ENCODE results near the gene KRI1.
"Not testable (repeated sequence)": the region's sequence is repeated elsewhere in the genome, so short reads cannot be mapped to it uniquely, and the experiment has no call there.

Gene KRI1

DNA sequence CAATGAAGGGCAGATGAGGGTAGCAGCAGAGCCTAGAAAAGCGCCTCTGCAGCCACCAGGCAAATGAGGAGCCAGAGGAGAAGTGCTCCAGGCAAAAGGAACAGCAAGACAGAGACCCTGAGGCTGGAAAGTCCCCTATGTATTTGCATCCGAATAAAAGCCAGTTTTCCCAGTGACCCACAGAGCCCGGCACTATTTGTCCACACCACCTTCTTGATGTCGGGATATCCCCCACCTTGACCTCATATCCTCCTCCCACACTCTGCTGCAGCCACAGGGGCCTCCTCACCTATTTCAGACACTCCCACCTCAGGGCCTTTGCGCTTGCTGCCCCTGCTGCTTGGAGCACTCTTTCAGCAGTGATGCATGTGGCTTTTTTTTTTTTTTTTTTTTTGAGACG, 15.5 kb downstream of the KRI1 start:
- DNase-seq (ENCODE audit: low read depth), result no peak

GRCh38 chr19:10549733-10550132, 16.1 kb downstream of the KRI1 start:
- no peak for DNase-seq (ENCODE audit: low read depth)

- no peak for DNase-seq (ENCODE audit: low read depth)
These were observed 17.0 kb downstream of the KRI1 start for GRCh38 chr19:10548746-10549276.

DNA sequence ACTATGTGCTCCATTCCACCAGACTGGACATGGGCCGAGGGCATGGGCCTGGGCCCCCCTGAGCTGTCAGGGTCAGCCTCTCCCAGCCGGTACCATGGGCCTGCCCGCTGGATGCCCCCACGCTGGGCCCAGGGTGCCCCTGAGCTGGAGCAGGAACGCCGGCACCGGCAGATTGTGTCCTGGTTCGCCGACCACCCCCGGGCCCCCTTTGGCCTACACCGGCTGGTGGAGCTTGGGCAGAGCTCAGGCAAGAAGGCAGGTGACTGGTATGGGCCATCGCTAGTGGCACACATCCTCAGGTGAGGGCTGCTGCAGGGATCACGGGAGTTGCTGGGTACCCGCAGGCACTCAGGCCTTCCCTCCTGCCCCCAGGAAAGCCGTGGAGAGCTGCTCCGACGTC, 19.0 kb downstream of the KRI1 start:
- no peak for DNase-seq (ENCODE audit: low read depth)

DNA sequence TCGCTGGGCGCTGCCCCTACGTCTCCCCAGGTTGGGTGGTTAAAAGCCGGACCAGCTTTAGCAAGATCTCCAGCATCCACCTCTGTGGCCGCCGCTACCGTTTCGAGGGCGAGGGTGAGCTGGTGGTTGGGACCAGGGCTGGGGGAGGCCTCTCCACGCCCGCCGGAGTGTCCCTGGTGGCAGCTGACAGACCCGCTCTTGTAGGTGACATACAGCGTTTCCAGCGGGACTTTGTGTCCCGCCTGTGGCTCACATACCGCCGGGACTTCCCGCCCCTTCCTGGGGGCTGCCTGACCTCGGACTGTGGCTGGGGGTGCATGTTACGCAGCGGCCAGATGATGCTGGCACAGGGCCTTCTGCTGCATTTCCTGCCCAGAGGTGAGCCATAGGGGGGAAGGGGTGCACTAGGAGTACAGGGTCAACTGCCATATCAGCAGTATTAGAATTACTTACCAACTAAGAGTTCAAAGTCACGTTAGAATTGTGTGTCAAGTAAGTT, 21.0 kb downstream of the KRI1 start:
- DNase-seq (ENCODE audit: low read depth), result no peak

- no peak for DNase-seq (ENCODE audit: low read depth)
These were observed 21.5 kb downstream of the KRI1 start for GRCh38 chr19:10544242-10544752.

DNA sequence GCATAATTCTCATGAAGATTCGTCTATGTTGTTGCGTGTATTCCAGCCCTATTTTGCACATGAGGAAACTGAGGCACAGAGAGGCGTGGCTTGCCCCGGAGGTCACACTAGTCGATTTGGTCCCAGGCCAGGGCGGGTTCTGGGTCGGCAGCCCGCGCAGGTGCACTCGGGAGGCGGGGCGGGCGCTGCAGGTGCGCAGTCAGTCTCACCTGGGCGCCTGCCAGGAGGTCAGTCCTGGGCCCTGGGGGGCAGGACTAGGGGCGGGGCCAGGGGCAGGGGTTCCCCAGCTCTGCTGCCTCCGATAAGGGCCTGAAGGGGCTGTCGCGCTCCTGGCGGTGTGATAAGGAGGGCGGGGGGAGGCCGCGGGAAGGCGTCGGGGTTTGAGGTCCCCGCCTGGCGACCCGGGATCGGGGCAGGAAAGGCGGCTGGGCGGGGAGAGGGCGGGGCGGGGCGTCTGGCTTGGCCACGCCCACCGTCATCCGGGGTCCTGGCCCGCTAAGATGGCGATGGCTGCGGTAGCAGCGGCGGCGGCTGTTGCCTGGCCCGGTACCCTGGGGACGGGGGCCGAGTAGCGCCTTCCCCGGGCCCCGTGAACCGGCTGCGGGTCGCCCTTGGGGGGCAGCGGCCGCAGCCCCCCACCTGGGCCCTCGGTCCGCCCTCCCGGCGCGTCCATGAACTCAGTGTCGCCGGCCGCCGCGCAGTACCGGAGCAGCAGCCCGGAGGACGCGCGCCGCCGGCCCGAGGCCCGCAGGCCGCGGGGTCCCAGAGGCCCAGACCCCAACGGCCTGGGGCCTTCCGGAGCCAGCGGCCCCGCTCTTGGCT, 22.2 kb downstream of the KRI1 start, which contains the start of gene ATG4D:
Gene ATG4D (plus strand): TSS at position 485 of the 822 bp plus-strand sequence. CDS start 187 bp downstream, at position 672.
- DNase-seq (ENCODE audit: low read depth), result no peak

GRCh38 chr19:10543059-10543419, 22.8 kb downstream of the KRI1 start:
- DNase-seq (ENCODE audit: low read depth), result no peak

DNA sequence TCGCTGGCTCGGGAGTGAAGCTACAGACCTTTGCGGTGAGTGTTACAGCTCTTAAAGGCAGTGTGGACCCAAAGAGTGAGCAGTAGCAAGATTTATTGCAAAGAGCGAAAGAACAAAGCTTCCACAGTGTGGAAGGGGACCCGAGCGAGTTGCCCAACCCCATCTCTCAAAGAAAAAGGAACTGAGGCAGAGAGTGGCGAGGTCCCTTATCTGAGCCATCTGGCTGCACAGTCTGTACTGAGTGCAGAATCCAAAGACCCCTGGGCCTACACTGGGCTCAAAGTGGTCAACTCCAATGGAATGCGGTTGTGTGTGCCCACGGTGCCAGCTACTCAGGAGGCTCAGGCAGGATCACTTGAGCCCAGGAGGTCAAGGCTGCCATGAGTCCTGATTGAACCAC, 26.8 kb downstream of the KRI1 start:
- not testable (repeated sequence) for DNase-seq (ENCODE audit: low read depth)

DNA sequence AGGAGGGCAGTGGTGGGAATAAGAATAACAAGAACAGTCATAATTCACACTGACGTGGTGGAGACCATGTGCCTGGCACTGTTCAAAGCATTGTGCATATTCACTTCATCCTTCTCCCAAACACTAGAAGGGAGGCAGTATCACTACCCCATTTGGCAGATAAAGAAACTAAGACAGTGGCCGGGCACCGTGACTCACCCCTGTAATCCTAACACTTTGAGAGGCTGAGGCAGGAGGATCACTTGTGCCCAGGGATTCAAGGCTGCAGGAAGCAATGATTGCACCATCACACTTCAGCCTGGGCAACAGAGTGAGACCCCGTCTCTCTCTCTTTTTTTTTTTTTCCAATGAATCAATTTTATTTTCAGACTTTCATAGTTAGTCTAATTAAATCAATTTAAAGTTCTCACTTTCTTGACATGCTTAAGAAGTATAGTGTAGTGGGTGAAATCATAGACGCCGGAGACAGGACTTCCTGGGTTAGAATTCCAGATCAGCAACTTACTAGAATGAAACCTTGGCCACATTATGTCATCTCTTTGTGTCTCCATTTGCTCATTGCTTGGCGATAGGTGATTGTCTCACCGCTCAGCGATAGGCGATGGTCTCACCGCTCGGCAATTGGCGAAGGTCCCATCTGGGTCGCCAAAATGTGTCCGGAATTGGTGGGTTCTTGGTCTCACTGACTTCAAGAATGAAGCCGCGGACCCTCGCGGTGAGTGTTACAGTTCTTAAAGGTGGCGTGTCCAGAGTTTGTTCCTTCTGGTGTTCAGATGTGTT, 27.4 kb downstream of the KRI1 start:
- DNase-seq (ENCODE audit: low read depth), result no peak

DNA sequence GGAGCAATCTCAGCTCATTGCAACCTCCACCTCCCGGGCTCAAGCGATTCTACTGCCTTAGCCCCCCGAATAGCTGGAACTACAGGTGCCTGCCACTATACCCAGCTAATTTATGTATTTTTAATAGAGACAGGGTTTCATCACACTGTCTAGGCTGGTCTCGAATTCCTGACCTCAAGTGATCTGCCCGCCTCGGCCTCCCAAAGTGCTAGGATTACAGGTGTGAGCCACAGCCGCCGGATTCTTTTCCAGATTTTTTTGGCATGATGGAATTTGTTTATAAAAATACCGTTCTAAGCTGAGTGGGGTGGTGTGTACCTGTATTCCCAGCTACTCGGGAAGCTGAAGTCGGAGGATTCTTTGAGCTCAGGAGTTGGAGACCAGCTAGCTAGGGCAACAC, 28.1 kb downstream of the KRI1 start:
- no peak for DNase-seq (ENCODE audit: low read depth)

DNA sequence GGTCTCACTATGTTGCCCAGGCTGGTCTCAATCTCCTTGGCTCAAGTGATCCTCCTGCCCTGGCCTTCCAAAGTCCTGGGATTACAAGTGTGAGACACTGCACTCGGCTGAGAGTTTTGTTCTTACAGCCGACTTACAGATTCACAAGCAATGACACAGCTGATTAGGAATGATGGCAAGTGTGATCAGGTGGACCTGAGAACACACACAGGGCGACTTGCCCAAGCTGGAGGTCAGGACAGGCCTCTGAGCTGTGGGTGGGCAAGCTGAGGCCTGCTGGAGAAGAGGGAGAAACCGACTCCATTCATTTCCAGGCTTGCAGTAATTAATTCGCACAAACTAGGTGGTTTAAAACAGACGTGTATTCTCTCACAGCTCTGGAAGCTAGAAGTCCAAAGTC, 30.2 kb downstream of the KRI1 start:
- DNase-seq (ENCODE audit: low read depth), result no peak

DNA sequence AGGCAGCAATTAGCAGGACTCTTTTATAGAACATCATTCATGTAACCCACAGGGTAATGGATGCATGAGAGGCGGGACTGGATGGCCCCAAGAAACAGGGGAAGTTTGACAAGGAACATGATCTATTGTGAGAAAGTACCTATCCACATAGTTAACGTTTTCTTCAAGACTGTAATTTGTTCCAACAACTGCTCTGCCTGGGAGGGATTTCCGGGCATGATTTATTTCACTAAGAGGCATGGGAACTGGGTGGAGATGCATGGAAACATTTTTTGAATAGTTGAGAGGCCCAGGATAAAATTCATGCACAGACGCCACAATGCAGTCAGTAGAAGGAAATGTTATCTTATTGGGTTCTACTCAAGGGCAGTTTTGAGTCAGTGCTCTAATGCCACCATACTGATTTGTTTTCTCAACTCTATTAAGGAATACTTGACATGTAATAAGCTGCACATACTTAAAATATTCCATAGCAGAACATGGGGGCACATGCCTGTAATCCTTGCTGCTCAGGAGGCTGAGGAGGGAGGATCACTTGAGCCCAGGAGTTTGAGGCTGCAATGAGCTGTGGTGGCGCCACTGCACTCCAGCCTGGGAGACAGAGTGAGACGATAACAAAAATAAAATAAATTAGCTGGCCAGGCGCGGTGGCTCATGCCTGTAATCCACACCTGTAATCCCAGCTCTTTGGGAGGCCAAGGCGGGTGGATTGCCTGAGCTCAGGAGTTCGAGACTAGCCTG, 32.0 kb downstream of the KRI1 start:
- no peak for DNase-seq (ENCODE audit: low read depth)

- DNase-seq (ENCODE audit: low read depth), result no peak
These were observed 33.4 kb downstream of the KRI1 start for GRCh38 chr19:10532457-10532856.

GRCh38 chr19:10526887-10527286, 38.9 kb downstream of the KRI1 start:
- not testable (repeated sequence) for DNase-seq (ENCODE audit: low read depth)

DNA sequence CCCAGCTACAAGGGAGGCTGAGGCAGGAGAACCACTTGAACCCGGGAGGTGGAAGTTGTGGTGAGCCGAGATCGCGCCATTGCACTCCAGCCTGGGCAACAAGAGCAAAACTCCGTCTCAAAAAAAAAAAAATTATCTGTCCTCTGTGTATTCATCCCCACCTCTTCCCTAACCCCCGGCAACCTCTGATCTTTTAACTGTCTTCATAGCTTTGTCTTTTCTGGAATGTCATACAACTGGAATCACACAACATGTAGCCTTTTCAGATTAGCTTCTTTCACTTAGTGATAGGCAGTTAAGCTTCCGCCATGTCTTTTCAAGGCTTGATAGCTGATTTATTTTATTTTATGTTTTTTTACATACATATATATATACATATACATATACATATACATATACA, 40.2 kb downstream of the KRI1 start:
- no peak for DNase-seq (ENCODE audit: low read depth)

GRCh38 chr19:10523135-10523636, 42.6 kb downstream of the KRI1 start:
- no peak for DNase-seq (ENCODE audit: low read depth)

- no peak for DNase-seq (ENCODE audit: low read depth)
These were observed 44.2 kb downstream of the KRI1 start for GRCh38 chr19:10521461-10522171.

DNA sequence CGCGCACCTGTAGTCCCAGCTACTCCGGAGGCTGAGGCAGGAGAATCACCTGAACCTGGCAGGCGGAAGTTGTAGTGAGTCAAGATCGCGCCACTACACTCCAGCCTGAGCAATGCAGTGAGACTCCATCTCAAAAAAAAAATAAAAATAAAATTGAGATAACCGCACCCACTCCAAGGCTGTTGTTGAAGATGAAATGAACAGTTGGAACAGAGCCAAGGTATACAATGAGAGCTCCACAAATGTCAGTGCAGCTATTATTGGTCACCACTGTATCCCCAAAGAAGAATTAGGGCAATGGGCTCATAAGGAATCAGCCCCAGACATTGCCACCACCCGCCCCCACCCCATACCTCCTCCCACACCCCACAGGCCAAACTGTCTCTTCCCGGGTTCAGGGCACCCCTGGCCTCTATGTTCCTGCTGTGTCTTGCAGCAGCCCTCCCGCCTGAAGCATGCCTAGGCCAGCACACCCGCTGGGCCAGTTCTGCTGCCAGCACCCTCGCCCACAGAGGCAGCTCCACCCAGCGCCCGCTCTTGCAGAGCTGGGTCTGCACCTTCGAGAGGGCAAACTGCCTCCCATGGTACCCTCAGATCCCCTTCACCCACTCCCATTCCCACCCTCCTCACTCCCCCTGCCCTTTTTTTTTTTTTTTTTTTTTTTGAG, 45.0 kb downstream of the KRI1 start:
- DNase-seq (ENCODE audit: low read depth), result no peak

DNA sequence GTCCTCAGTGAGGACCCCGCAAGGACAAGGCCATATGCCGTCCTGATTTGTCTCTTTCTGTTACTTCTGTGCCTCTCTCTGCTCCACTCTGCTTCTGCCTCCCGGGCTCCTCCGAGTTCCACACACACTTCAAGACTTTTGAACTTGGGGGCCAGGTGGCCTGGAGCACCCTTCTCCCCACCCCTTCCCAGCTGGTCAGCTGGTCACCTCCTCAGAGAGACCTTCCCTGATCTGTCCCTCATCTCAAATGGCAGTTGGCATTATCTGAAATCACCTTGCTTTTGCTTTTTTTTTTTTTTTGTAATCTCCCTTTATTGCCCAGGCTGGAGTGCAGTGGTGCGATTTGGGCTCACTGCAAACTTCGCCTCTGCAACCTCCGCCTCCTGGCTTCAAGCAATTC, 46.4 kb downstream of the KRI1 start:
- DNase-seq (ENCODE audit: low read depth), result no peak

All from stimulated activated CD8-positive, alpha-beta memory T cell treated with anti-CD3 and anti-CD28 coated beads, Interleukin-7, amount 100 ng/mL, for 24 hours (primary cell).